GM18507 (cell line): ENCODE results near the gene BLACAT1.
"Not testable (repeated sequence)": the region's sequence is repeated elsewhere in the genome, so short reads cannot be mapped to it uniquely, and the experiment has no call there.

ENCODE experiments used
- DNase-seq: peaks from one replicate; pipeline ENCODE4 v3.0.0; 2011; ENCODE audit warnings: low read depth; ENCODE audit not compliant: insufficient read length; ENCODE audit errors: extremely low spot score
- FAIRE-seq: peaks from 2 replicates; lab custom pipeline; 2011; peaks lifted over from hg19 to GRCh38; lab: Jason Lieb, UNC

BLACAT1 gene

GRCh38 chr1:205424901-205425600, 30.8 kb downstream of the BLACAT1 start:
- FAIRE-seq = no peak
- no peak for DNase-seq

GRCh38 chr1:205423814-205424399, 31.9 kb downstream of the BLACAT1 start:
- no peak for DNase-seq

GRCh38 chr1:205422993-205423642, 32.7 kb downstream of the BLACAT1 start:
- FAIRE-seq (no peak), DNase-seq (no peak)

More at GRCh38 chr1:205423814-205424399, 31.9 kb downstream of the BLACAT1 start:
- no peak for FAIRE-seq

GRCh38 chr1:205421798-205422197, 34.0 kb downstream of the BLACAT1 start, which contains the start of gene LEMD1:
Gene LEMD1 (minus strand): TSS chr1:205422056. CDS start chr1:205420536, 1,520 bp downstream.
- DNase-seq = no peak
- FAIRE-seq = no peak

GRCh38 chr1:205420938-205421337, 34.9 kb downstream of the BLACAT1 start:
- FAIRE-seq = no peak
- no peak for DNase-seq

GRCh38 chr1:205417870-205418635, 37.8 kb downstream of the BLACAT1 start:
- no peak for FAIRE-seq

GRCh38 chr1:205416322-205416721, 39.5 kb downstream of the BLACAT1 start:
- FAIRE-seq (no peak), DNase-seq (no peak)

More at GRCh38 chr1:205417870-205418635, 37.8 kb downstream of the BLACAT1 start:
- DNase-seq = no peak

GRCh38 chr1:205410581-205411298, 45.1 kb downstream of the BLACAT1 start:
- FAIRE-seq = no peak
- DNase-seq = no peak

- FAIRE-seq (no peak), DNase-seq (no peak)
Measured at GRCh38 chr1:205407970-205408369, 47.9 kb downstream of the BLACAT1 start.

- DNase-seq, FAIRE-seq: not testable (repeated sequence)
Measured at GRCh38 chr1:205406252-205406651, 49.6 kb downstream of the BLACAT1 start.
